ENCODE measurements around the gene RHOBTB3.
A peak's percentile ranks its signal among the peaks of the same experiment; 100 is the strongest.
"Not testable (repeated sequence)": the region's sequence is repeated elsewhere in the genome, so short reads cannot be mapped to it uniquely, and the experiment has no call there.

The RHOBTB3 gene

DNA sequence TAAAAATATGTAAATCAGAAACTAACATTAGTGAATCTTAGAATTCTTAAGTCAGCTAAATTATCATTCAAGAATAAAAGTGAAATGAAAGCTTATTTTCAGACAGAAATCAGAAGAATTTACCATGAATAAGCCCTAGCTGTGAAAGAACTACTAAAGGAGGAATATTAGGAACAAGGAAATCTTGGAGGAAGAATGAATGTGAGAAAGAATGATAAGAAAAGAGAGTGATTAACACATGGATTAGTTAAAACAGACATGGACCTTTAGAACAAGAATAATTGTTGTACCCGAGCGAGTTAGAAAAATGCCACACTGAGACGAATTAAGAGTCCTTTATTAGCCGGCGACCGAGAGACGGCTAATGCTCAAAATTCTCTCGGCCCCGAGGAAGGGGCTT is 24.1 kb upstream of the RHOBTB3 start:
- Histone ChIP-seq H3K9ac (ENCODE audit: low read depth, low read length) (no peak overlapping the region), H3K9me3 (ENCODE audit: control insufficient read depth, insufficient read depth, low read length) (no peaks in the 10 kb centered on the region), H3K4me3 (ENCODE audit: low read depth, low read length) (no peak overlapping the region), H3K27me3 (ENCODE audit: control insufficient read depth, insufficient read depth, low read length) (peaks cover 27% of the 10 kb centered on the region), H3K4me1 (ENCODE audit: control insufficient read depth, insufficient read depth, low read length) (peaks cover 2% of the 10 kb centered on the region), H3K36me3 (ENCODE audit: control insufficient read depth, insufficient read depth, low read length) (no peaks in the 10 kb centered on the region)

DNA sequence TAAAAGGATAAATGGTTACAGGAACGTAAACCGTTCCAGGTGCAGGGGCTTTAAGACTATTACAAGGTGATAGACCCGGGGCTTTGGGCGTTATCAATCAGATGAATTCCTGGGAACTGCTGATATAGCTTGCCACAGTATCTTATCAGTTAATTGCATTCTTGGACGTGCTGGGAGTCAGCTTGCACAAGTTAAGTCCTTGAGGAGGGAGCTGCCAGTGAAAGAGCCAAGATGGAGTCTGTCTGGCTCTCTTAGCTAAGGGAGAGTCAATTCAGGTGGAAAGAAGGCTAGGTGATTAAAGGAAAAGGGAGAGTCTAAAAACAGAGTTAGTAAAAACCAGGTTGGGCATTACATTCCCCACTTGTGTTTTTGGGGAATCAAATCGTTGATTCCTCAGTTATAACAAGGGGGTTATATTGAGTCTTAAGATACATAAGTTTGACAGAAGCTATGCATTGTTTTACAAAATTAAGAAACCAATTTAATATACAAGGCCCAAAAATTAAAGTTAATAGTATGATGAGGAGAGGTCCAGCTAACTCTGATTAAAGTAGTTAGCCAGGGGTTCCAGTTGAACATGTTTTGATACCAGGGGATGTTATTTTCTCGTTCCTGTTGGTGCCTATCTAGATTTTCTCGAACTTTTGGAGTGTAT is 23.5 kb upstream of the RHOBTB3 start:
- not testable (repeated sequence) for H3K9me3 ChIP-seq (ENCODE audit: control insufficient read depth, insufficient read depth, low read length); H3K4me3 ChIP-seq (ENCODE audit: low read depth, low read length); H3K9ac ChIP-seq (ENCODE audit: low read depth, low read length); H3K36me3 ChIP-seq (ENCODE audit: control insufficient read depth, insufficient read depth, low read length); H3K4me1 ChIP-seq (ENCODE audit: control insufficient read depth, insufficient read depth, low read length)
- peaks cover 33% of the 10 kb centered on the region for H3K27me3 ChIP-seq (ENCODE audit: control insufficient read depth, insufficient read depth, low read length)

GRCh38 chr5:95708876-95709275 is 22.3 kb upstream of the RHOBTB3 start:
- H3K4me3 ChIP-seq (ENCODE audit: low read depth, low read length): no peak overlapping the region
- H3K27me3 ChIP-seq (ENCODE audit: control insufficient read depth, insufficient read depth, low read length): peaks cover 35% of the 10 kb centered on the region
- H3K36me3 ChIP-seq (ENCODE audit: control insufficient read depth, insufficient read depth, low read length): no peaks in the 10 kb centered on the region
- H3K9me3 ChIP-seq (ENCODE audit: control insufficient read depth, insufficient read depth, low read length): no peaks in the 10 kb centered on the region
- no peak overlapping the region for H3K9ac ChIP-seq (ENCODE audit: low read depth, low read length)
- peaks cover 5% of the 10 kb centered on the region for H3K4me1 ChIP-seq (ENCODE audit: control insufficient read depth, insufficient read depth, low read length)

GRCh38 chr5:95709967-95710650 is 21.0 kb upstream of the RHOBTB3 start:
- Histone ChIP-seq H3K36me3 (ENCODE audit: control insufficient read depth, insufficient read depth, low read length) (no peaks in the 10 kb centered on the region), H3K4me3 (ENCODE audit: low read depth, low read length) (peak overlapping the region; percentile 61), H3K4me1 (ENCODE audit: control insufficient read depth, insufficient read depth, low read length) (peaks cover 5% of the 10 kb centered on the region), H3K27me3 (ENCODE audit: control insufficient read depth, insufficient read depth, low read length) (peaks cover 35% of the 10 kb centered on the region), H3K9ac (ENCODE audit: low read depth, low read length) (no peak overlapping the region), H3K9me3 (ENCODE audit: control insufficient read depth, insufficient read depth, low read length) (no peaks in the 10 kb centered on the region)

DNA sequence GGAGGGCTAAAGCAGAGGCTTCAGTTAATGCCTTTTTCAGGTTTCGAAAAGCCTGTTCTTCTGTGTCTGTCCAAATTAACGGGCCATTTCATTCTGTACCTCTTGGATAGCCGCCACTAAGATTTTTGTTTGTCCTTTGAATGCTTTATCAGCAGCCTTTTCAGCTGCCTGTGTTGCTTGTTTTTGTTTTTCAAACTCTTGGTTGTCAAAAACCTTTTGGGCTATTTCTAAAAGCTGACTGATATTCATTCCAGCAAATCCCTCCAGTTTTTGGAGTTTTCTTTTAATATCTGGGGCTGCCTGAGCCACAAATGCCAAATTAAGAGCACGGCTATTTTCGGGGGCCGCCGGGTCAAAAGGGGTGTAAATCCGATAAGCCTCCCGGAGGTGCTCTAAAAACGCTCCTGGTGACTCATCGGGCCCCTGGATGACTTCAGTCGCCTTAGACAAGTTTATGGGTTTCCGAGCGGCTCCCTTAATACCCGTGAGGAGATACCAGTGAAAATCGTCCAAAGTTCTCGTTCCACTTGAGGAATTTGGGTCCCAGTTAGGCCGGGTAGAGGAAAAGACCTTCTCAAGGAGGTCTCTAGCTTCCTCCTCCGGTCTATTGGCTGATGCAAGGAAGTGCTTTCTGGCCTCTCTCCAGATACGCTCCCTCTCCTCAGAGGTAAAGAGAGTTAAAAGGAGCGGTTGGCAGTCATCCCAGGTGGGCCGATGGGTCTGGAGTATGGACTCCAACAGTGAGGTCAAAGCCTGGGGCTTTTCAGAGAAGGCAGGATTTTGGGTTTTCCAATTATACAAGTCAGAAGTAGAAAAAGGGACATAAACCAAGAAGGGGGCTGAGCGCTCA is 20.3 kb upstream of the RHOBTB3 start:
- H3K36me3 ChIP-seq (ENCODE audit: control insufficient read depth, insufficient read depth, low read length); H3K9me3 ChIP-seq (ENCODE audit: control insufficient read depth, insufficient read depth, low read length); H3K4me1 ChIP-seq (ENCODE audit: control insufficient read depth, insufficient read depth, low read length); H3K9ac ChIP-seq (ENCODE audit: low read depth, low read length): not testable (repeated sequence)
- Histone ChIP-seq H3K27me3 (ENCODE audit: control insufficient read depth, insufficient read depth, low read length) (peaks cover 35% of the 10 kb centered on the region), H3K4me3 (ENCODE audit: low read depth, low read length) (peak overlapping the region; percentile 61)

GRCh38 chr5:95711501-95712346 is 19.4 kb upstream of the RHOBTB3 start:
- no peak overlapping the region for H3K9ac ChIP-seq (ENCODE audit: low read depth, low read length)
- peaks cover 5% of the 10 kb centered on the region for H3K4me1 ChIP-seq (ENCODE audit: control insufficient read depth, insufficient read depth, low read length)
- H3K9me3 ChIP-seq (ENCODE audit: control insufficient read depth, insufficient read depth, low read length): no peaks in the 10 kb centered on the region

GRCh38 chr5:95712347-95712958 is 18.7 kb upstream of the RHOBTB3 start:
- H3K4me1 ChIP-seq (ENCODE audit: control insufficient read depth, insufficient read depth, low read length): peaks cover 5% of the 10 kb centered on the region
- no peak overlapping the region for H3K9ac ChIP-seq (ENCODE audit: low read depth, low read length)
- no peaks in the 10 kb centered on the region for H3K36me3 ChIP-seq (ENCODE audit: control insufficient read depth, insufficient read depth, low read length)

More at GRCh38 chr5:95711501-95712346, 19.4 kb upstream of the RHOBTB3 start:
- H3K4me3 ChIP-seq (ENCODE audit: low read depth, low read length): peak overlapping the region; percentile 61
- peaks cover 35% of the 10 kb centered on the region for H3K27me3 ChIP-seq (ENCODE audit: control insufficient read depth, insufficient read depth, low read length)
- no peaks in the 10 kb centered on the region for H3K36me3 ChIP-seq (ENCODE audit: control insufficient read depth, insufficient read depth, low read length)

GRCh38 chr5:95713246-95713645 is 17.9 kb upstream of the RHOBTB3 start:
- not testable (repeated sequence) for H3K9ac ChIP-seq (ENCODE audit: low read depth, low read length); H3K4me1 ChIP-seq (ENCODE audit: control insufficient read depth, insufficient read depth, low read length); H3K36me3 ChIP-seq (ENCODE audit: control insufficient read depth, insufficient read depth, low read length); H3K9me3 ChIP-seq (ENCODE audit: control insufficient read depth, insufficient read depth, low read length); H3K4me3 ChIP-seq (ENCODE audit: low read depth, low read length)
- H3K27me3 ChIP-seq (ENCODE audit: control insufficient read depth, insufficient read depth, low read length): peaks cover 32% of the 10 kb centered on the region

More at GRCh38 chr5:95712347-95712958, 18.7 kb upstream of the RHOBTB3 start:
- Histone ChIP-seq H3K27me3 (ENCODE audit: control insufficient read depth, insufficient read depth, low read length) (peaks cover 35% of the 10 kb centered on the region), H3K9me3 (ENCODE audit: control insufficient read depth, insufficient read depth, low read length) (no peaks in the 10 kb centered on the region), H3K4me3 (ENCODE audit: low read depth, low read length) (peak overlapping the region; percentile 61)

GRCh38 chr5:95713960-95714710 is 17.0 kb upstream of the RHOBTB3 start:
- H3K4me1 ChIP-seq (ENCODE audit: control insufficient read depth, insufficient read depth, low read length): peaks cover 9% of the 10 kb centered on the region
- peaks cover 29% of the 10 kb centered on the region for H3K27me3 ChIP-seq (ENCODE audit: control insufficient read depth, insufficient read depth, low read length)
- H3K36me3 ChIP-seq (ENCODE audit: control insufficient read depth, insufficient read depth, low read length): no peaks in the 10 kb centered on the region
- H3K9ac ChIP-seq (ENCODE audit: low read depth, low read length): no peak overlapping the region
- no peak overlapping the region for H3K4me3 ChIP-seq (ENCODE audit: low read depth, low read length)
- no peaks in the 10 kb centered on the region for H3K9me3 ChIP-seq (ENCODE audit: control insufficient read depth, insufficient read depth, low read length)

DNA sequence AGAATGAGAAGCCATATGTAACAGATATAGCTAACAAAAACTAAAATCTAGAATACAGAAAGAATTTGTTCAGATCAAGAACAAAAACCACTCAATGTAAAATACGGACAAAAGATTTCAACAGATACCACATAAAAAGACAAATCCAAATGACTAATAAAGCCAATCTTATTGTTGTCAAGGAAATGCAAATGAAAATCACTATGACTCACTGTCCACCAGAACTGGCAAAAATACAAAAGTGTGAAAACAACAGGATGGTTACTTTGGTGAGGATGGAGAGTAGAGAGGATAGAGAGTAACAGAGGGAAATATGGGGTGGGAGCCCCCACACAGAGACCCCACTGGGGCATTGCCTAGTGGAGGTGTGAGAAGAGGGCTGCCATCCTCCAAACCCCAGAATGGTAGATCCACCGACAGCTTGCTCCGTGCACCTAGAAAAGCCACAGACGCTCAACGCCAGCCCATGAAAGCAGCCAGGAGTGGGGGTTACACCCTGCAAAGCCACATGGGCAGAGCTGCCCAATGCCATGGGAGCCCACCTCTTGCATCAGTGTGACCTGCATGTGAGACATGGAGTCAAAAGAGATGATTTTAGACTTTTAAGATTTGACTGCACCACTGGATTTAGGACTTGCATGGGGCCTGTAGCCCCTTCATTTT is 15.2 kb upstream of the RHOBTB3 start:
- Histone ChIP-seq H3K27me3 (ENCODE audit: control insufficient read depth, insufficient read depth, low read length) (peaks cover 17% of the 10 kb centered on the region), H3K4me3 (ENCODE audit: low read depth, low read length) (no peak overlapping the region), H3K9me3 (ENCODE audit: control insufficient read depth, insufficient read depth, low read length) (no peaks in the 10 kb centered on the region), H3K9ac (ENCODE audit: low read depth, low read length) (no peak overlapping the region), H3K4me1 (ENCODE audit: control insufficient read depth, insufficient read depth, low read length) (peaks cover 9% of the 10 kb centered on the region), H3K36me3 (ENCODE audit: control insufficient read depth, insufficient read depth, low read length) (no peaks in the 10 kb centered on the region)

Data from iPS-15b (cell line).